ENCODE results near the gene TSPAN10. TPM values are rescaled to one million over a fixed set of nuclear protein-coding genes. Genes with fewer than 3 reads are reported as not detected.

Gene TSPAN10
- total and polyA plus RNA-seq, 2 of the 8 experiments (the other 6 are each of a cell fraction or from before 2014, with no cell fraction given) = 0.99 to 1.1 TPM

- ChIA-PET CTCF (ENCODE audit: partially characterized antibody) (interaction anchor here (1.2 to 1.5 kb wide), 2 partner anchors 12 to 33 kb away, joined by 3 to 5 read pairs; no protein-coding TSS in a partner anchor), POLR2A (ENCODE audit: partially characterized antibody) (interaction anchor here (0.7 to 2.8 kb wide), 11 partner anchors 11 to 98 kb away, joined by 3 to 14 read pairs (median 5); partner anchors contain the start of genes ARL16, FAAP100 and HGS)
- no peak overlapping the region for H3K56ac ChIP-seq (replicated peaks; ENCODE audit: insufficient read length, low read depth, low read length)
- peak overlapping the region in 3 of 4 experiments; percentile 85 to 91 (median 88); a peak in 6 of 7 replicates for H3K9ac ChIP-seq (replicated peaks in 1 of 4; ENCODE audit: extremely low read depth in 1 of 4, low read depth in 3 of 4, low read length in 3 of 4)
- no peak for FAIRE-seq
- H2BK20ac ChIP-seq (ENCODE audit: low read length) = no peak overlapping the region
- H4K91ac ChIP-seq (replicated peaks; ENCODE audit: insufficient read length, low read length) = no peak overlapping the region
- H2BK12ac ChIP-seq (ENCODE audit: low read depth, low read length) = peak overlapping the region; percentile 55; the same call in 1 of the 2 replicates
- no peak for DNase-seq (ENCODE audit: low read depth in 1 of 2, low spot score in 2 of 2)
- no peak overlapping the region for H4K5ac ChIP-seq (ENCODE audit: insufficient read length, low read depth, low read length)
- no peak overlapping the region for H2AFZ ChIP-seq (ENCODE audit: low read length)
- H3K36me3 ChIP-seq (ENCODE audit: control insufficient read depth in 2 of 4, insufficient read depth in 4 of 4, low read length in 3 of 4) = peaks cover 0 to 5% (median 0%) of the 10 kb centered on the region in 4 experiments; a peak in 1 of 8 replicates
- H3K14ac ChIP-seq (ENCODE audit: insufficient read length) = no peak overlapping the region
- no peak overlapping the region for H2BK15ac ChIP-seq (ENCODE audit: low read length)
- peaks cover 7 to 44% of the 10 kb centered on the region in 2 experiments for H3K79me2 ChIP-seq (ENCODE audit: control insufficient read depth in 1 of 2, insufficient read depth in 2 of 2, low read length in 2 of 2)
- peak overlapping the region; percentile 72 to 74 for H3K4me2 ChIP-seq (ENCODE audit: insufficient read depth in 1 of 2, low read depth in 2 of 2, low read length in 2 of 2)
- 0 out of 2 replicates have a peak overlapping the region, but pooled peaks have one; percentile 35 for H2BK5ac ChIP-seq (ENCODE audit: low read depth, low read length)
- H3K27me3 ChIP-seq (replicated peaks in 1 of 4; ENCODE audit: control insufficient read depth in 3 of 4, extremely low read depth in 1 of 4, insufficient read depth in 3 of 4, low read length in 3 of 4) = no peaks in the 10 kb centered on the region
- no peaks in the 10 kb centered on the region for H4K20me1 ChIP-seq (replicated peaks in 1 of 2; ENCODE audit: control insufficient read depth in 1 of 2, insufficient read depth in 2 of 2, low read length in 2 of 2)
- H2AK5ac ChIP-seq (ENCODE audit: low read depth, low read length) = no peak overlapping the region
- H3K4me3 ChIP-seq (ENCODE audit: extremely low read depth in 1 of 4, insufficient read depth in 2 of 4, low read depth in 3 of 4, low read length in 4 of 4) = peak overlapping the region; percentile 78 to 96 (median 87)
- H4K8ac ChIP-seq (ENCODE audit: extremely low read depth, insufficient read depth, low read length) = no peak overlapping the region
- H3K23me2 ChIP-seq (ENCODE audit: low read depth, low read length) = peaks cover 3% of the 10 kb centered on the region; the same call in 1 of the 2 replicates
- TF ChIP-seq RFX5 (IDR thresholded peaks at IDR 0.05; ENCODE audit: borderline replicate concordance, low read depth, low read length) = peak; percentile 67; the same call in 1 of the 2 replicates
- TF ChIP-seq BACH1 (IDR thresholded peaks at IDR 0.05; ENCODE audit: low read length) = 0 out of 2 replicates have a peak, but pooled peaks have one; percentile 29
- no peak for TF ChIP-seq CBX8 (IDR thresholded peaks at IDR 0.05; ENCODE audit: borderline replicate concordance, low read depth, low read length)
- 58% methylated on average over 18 of the region's 18 CpGs; no CpG with 5 or more reads in 1 of the 2 experiments for WGBS, 2 experiments (ENCODE audit: extremely low coverage in 1 of 2, insufficient coverage in 1 of 2, insufficient read length in 1 of 2, insufficient replicate concordance in 2 of 2, low coverage in 1 of 2, low lambda C conversion rate in 2 of 2, missing lambda C conversion rate in 1 of 2)
- H3K4me1 ChIP-seq (replicated peaks in 1 of 4; ENCODE audit: control insufficient read depth in 3 of 4, insufficient read depth in 4 of 4, low read length in 3 of 4) = no peaks in the 10 kb centered on the region
- peaks cover 2% of the 10 kb centered on the region; the same call in 1 of the 2 replicates for H3K79me1 ChIP-seq (ENCODE audit: low read depth, low read length)
- H3K9me3 ChIP-seq (ENCODE audit: insufficient read depth in 2 of 2, low read depth in 1 of 2, low read length in 1 of 2) = no peaks in the 10 kb centered on the region
- H2BK120ac ChIP-seq (replicated peaks; ENCODE audit: low read depth, low read length) = no peak overlapping the region
- H3K27ac ChIP-seq (ENCODE audit: low read depth, low read length) = peak overlapping the region; percentile 83; the same call in 1 of the 2 replicates
- H3K23ac ChIP-seq (ENCODE audit: insufficient read length) = no peak overlapping the region
- H3K18ac ChIP-seq (ENCODE audit: extremely low read depth, low read length) = no peak overlapping the region
- H3K4ac ChIP-seq (replicated peaks; ENCODE audit: insufficient read length, low read depth, low read length) = no peak overlapping the region
Observed at GRCh38 chr17:81635973-81636504, 957 bp upstream of the TSPAN10 start.

Data from H1 (cell line).